ENCODE results near the gene LRP1B.
"Not testable (repeated sequence)": the region's sequence is repeated elsewhere in the genome, so short reads cannot be mapped to it uniquely, and the experiment has no call there.

Gene LRP1B

GRCh38 chr2:140427033-140427432 is 1703.8 kb downstream of the LRP1B start:
- DNase-seq (ENCODE audit: low spot score): not testable (repeated sequence)

- DNase-seq (ENCODE audit: low spot score): no peak
Observed at GRCh38 chr2:140424471-140424870, 1706.3 kb downstream of the LRP1B start.

GRCh38 chr2:140422759-140423158 is 1708.1 kb downstream of the LRP1B start:
- DNase-seq (ENCODE audit: low spot score): no peak

- DNase-seq (ENCODE audit: low spot score): no peak
Observed at GRCh38 chr2:140417504-140417903, 1713.3 kb downstream of the LRP1B start.

- DNase-seq (ENCODE audit: low spot score): no peak
Observed at GRCh38 chr2:140416577-140416976, 1714.2 kb downstream of the LRP1B start.

- DNase-seq (ENCODE audit: low spot score): not testable (repeated sequence)
Observed at GRCh38 chr2:140415035-140415434, 1715.8 kb downstream of the LRP1B start.

- DNase-seq (ENCODE audit: low spot score): no peak
Observed at GRCh38 chr2:140410695-140411094, 1720.1 kb downstream of the LRP1B start.

GRCh38 chr2:140401056-140401455 is 1729.8 kb downstream of the LRP1B start:
- DNase-seq (ENCODE audit: low spot score): peak; percentile 35

GRCh38 chr2:140392824-140393223 is 1738.0 kb downstream of the LRP1B start:
- DNase-seq (ENCODE audit: low spot score): peak; percentile 13

GRCh38 chr2:140384946-140385345 is 1745.9 kb downstream of the LRP1B start:
- DNase-seq (ENCODE audit: low spot score): no peak

- DNase-seq (ENCODE audit: low spot score): no peak
Observed at GRCh38 chr2:140383781-140384180, 1747.0 kb downstream of the LRP1B start.

- DNase-seq (ENCODE audit: low spot score): no peak
Observed at GRCh38 chr2:140376686-140377085, 1754.1 kb downstream of the LRP1B start.

GRCh38 chr2:140363131-140363530 is 1767.7 kb downstream of the LRP1B start:
- no peak for DNase-seq (ENCODE audit: low spot score)

GRCh38 chr2:140362361-140362760 is 1768.5 kb downstream of the LRP1B start:
- DNase-seq (ENCODE audit: low spot score): no peak

- no peak for DNase-seq (ENCODE audit: low spot score)
Observed at GRCh38 chr2:140359056-140359771, 1771.6 kb downstream of the LRP1B start.

GRCh38 chr2:140356697-140357096 is 1774.1 kb downstream of the LRP1B start:
- no peak for DNase-seq (ENCODE audit: low spot score)

GRCh38 chr2:140355511-140356090 is 1775.2 kb downstream of the LRP1B start:
- no peak for DNase-seq (ENCODE audit: low spot score)

GRCh38 chr2:140354544-140354943 is 1776.3 kb downstream of the LRP1B start:
- no peak for DNase-seq (ENCODE audit: low spot score)

GRCh38 chr2:140353541-140353940 is 1777.3 kb downstream of the LRP1B start:
- peak; percentile 22 for DNase-seq (ENCODE audit: low spot score)

GRCh38 chr2:140351692-140352091 is 1779.1 kb downstream of the LRP1B start:
- DNase-seq (ENCODE audit: low spot score): no peak

GRCh38 chr2:140349695-140350094 is 1781.1 kb downstream of the LRP1B start:
- no peak for DNase-seq (ENCODE audit: low spot score)

GRCh38 chr2:140348826-140349225 is 1782.0 kb downstream of the LRP1B start:
- DNase-seq (ENCODE audit: low spot score): no peak

GRCh38 chr2:140344838-140345237 is 1786.0 kb downstream of the LRP1B start:
- no peak for DNase-seq (ENCODE audit: low spot score)

- not testable (repeated sequence) for DNase-seq (ENCODE audit: low spot score)
Observed at GRCh38 chr2:140344266-140344665, 1786.5 kb downstream of the LRP1B start.
